Left forelimb (tissue), 1 donor: ENCODE results near the gene DUSP14.

Source experiments
- DNase-seq: peaks from one replicate; pipeline ENCODE4 v3.0.0-alpha.2; 2018; ENCODE audit warnings: low spot score

The DUSP14 gene

GRCh38 chr17:37517881-37518280 is 28.2 kb downstream of the DUSP14 start:
- no peak for DNase-seq

- DNase-seq = no peak
Observed at GRCh38 chr17:37518826-37519225, 29.1 kb downstream of the DUSP14 start.

GRCh38 chr17:37519251-37519985 is 29.7 kb downstream of the DUSP14 start:
- DNase-seq = no peak

GRCh38 chr17:37520174-37520573 is 30.5 kb downstream of the DUSP14 start:
- no peak for DNase-seq

- no peak for DNase-seq
Observed at GRCh38 chr17:37521821-37522220, 32.1 kb downstream of the DUSP14 start.

GRCh38 chr17:37523715-37524219 is 34.1 kb downstream of the DUSP14 start:
- no peak for DNase-seq

GRCh38 chr17:37527249-37527851 is 37.7 kb downstream of the DUSP14 start:
- no peak for DNase-seq

GRCh38 chr17:37530420-37530819 is 40.7 kb downstream of the DUSP14 start:
- no peak for DNase-seq

GRCh38 chr17:37532756-37533155 is 43.1 kb downstream of the DUSP14 start:
- DNase-seq = no peak

GRCh38 chr17:37535906-37536305 is 46.2 kb downstream of the DUSP14 start:
- DNase-seq = no peak

GRCh38 chr17:37538981-37539659 is 49.4 kb downstream of the DUSP14 start:
- no peak for DNase-seq

GRCh38 chr17:37541880-37542660 is 52.4 kb downstream of the DUSP14 start:
- DNase-seq = no peak

- DNase-seq = no peak
Observed at GRCh38 chr17:37543637-37544052, 54.0 kb downstream of the DUSP14 start.

GRCh38 chr17:37545486-37545885 is 55.8 kb downstream of the DUSP14 start:
- no peak for DNase-seq

GRCh38 chr17:37546302-37546701 is 56.6 kb downstream of the DUSP14 start:
- DNase-seq = no peak

- DNase-seq = no peak
Observed at GRCh38 chr17:37547986-37548385, 58.3 kb downstream of the DUSP14 start.

GRCh38 chr17:37551788-37552187 is 62.1 kb downstream of the DUSP14 start:
- DNase-seq = no peak

- no peak for DNase-seq
Observed at GRCh38 chr17:37553401-37553966, 63.8 kb downstream of the DUSP14 start.

GRCh38 chr17:37555386-37555785 is 65.7 kb downstream of the DUSP14 start:
- no peak for DNase-seq

GRCh38 chr17:37557482-37557881 is 67.8 kb downstream of the DUSP14 start:
- DNase-seq = no peak

GRCh38 chr17:37558299-37558698 is 68.6 kb downstream of the DUSP14 start:
- no peak for DNase-seq
